Loucy (cell line): ENCODE data around the gene PRPF18.

ENCODE experiments used
- EZH2phosphoT487 ChIP-seq: fragments of 200-600 bp; IDR thresholded peaks from 2 replicates; pipeline ENCODE4 v1.6.1; 2018; ENCODE audit warnings: antibody characterized with exemption, mild to moderate bottlenecking, moderate library complexity, borderline replicate concordance
- TF ChIP-seq, protein P1 (sequence below): fragments of 200-600 bp; sonication (generic); conservative IDR thresholded peaks from 2 replicates; pipeline ENCODE4 v1.5.1; 2014; ENCODE audit warnings: mild to moderate bottlenecking, antibody characterized with exemption, low read length

DNA sequence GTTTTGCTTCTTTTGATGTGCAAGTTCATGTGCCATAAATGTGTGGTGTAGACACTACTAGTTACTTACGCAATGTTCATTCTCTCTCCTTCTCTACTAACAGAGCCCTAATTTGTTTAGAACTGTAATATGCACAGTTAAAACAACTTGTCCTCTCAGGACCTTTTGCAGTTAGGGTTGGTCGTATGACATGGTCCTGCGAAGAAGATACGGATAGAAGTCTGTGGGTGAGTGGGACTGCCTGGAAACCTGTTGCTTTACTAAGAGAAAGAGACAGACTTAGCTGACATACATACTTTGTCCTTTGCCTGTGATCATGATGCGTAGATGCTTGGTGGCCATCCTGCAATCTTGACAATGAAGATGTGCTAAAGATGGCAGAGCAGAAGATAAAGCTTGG, 51.1 kb downstream of the PRPF18 start:
- TF ChIP-seq, protein P1, sequence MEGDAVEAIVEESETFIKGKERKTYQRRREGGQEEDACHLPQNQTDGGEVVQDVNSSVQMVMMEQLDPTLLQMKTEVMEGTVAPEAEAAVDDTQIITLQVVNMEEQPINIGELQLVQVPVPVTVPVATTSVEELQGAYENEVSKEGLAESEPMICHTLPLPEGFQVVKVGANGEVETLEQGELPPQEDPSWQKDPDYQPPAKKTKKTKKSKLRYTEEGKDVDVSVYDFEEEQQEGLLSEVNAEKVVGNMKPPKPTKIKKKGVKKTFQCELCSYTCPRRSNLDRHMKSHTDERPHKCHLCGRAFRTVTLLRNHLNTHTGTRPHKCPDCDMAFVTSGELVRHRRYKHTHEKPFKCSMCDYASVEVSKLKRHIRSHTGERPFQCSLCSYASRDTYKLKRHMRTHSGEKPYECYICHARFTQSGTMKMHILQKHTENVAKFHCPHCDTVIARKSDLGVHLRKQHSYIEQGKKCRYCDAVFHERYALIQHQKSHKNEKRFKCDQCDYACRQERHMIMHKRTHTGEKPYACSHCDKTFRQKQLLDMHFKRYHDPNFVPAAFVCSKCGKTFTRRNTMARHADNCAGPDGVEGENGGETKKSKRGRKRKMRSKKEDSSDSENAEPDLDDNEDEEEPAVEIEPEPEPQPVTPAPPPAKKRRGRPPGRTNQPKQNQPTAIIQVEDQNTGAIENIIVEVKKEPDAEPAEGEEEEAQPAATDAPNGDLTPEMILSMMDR, result no peak
- no peak for TF ChIP-seq EZH2phosphoT487
